ENCODE data around the gene SSR3. TPM values are rescaled to one million over a fixed set of nuclear protein-coding genes. Genes with fewer than 3 reads are reported as not detected.
"Not testable (repeated sequence)": the region's sequence is repeated elsewhere in the genome, so short reads cannot be mapped to it uniquely, and the experiment has no call there.

The SSR3 gene
- total RNA-seq (2014; rRNA removed; shearing (Covaris generic)) = 89.2 and 95.1 TPM in 2 replicates

- DNase-seq (ENCODE audit: low spot score) = peak; percentile 99
Observed at GRCh38 chr3:156554842-156555687, at the start of gene SSR3. Gene SSR3, minus strand, starts transcription at chr3:156555117. Its CDS starts 28 bp downstream, at chr3:156555089.

GRCh38 chr3:156604064-156604641, 49.2 kb upstream of the SSR3 start:
- DNase-seq (ENCODE audit: low spot score) = no peak

- DNase-seq (ENCODE audit: low spot score) = no peak
Observed at GRCh38 chr3:156603379-156604017, 48.6 kb upstream of the SSR3 start.

DNA sequence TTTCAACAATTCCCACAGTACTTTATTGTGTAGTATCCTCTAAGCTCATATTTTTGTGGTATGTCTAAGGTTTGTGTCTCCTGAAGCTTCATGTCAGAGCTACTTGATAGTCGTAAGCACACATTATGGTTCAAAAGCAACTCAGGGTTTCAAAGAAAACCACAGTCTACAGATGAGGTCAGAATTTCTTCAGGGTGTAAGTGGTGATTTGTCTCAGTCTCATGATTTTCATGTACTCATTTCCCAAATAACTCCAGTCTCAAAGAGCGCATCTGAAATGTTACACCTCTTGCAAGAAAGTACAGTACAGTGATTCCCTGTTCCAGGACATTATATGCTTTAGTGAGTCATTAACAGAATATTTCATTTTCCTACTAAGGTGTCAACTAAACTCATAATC, 47.5 kb upstream of the SSR3 start:
- no peak for DNase-seq (ENCODE audit: low spot score)

DNA sequence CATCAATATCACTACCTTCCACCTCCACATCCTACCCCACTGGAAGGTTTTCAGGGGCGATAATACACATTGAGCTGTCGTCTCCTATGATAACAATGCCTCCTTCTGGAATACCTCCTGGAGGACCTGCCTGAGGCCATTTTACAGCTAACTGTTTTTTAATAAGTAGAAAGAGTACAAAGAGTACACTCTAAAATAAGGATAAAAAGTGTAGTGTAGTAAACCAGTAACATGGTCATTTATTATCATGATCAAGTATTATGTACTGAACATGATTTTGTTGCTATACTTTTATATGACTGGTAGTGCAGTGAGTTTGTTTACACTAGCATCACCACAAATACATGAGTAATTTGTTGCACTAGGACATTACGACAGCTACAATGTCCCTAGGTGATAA, 46.6 kb upstream of the SSR3 start:
- no peak for DNase-seq (ENCODE audit: low spot score)

GRCh38 chr3:156600834-156601233, 45.9 kb upstream of the SSR3 start:
- no peak for DNase-seq (ENCODE audit: low spot score)

GRCh38 chr3:156599089-156599874, 44.4 kb upstream of the SSR3 start:
- no peak for DNase-seq (ENCODE audit: low spot score)

DNA sequence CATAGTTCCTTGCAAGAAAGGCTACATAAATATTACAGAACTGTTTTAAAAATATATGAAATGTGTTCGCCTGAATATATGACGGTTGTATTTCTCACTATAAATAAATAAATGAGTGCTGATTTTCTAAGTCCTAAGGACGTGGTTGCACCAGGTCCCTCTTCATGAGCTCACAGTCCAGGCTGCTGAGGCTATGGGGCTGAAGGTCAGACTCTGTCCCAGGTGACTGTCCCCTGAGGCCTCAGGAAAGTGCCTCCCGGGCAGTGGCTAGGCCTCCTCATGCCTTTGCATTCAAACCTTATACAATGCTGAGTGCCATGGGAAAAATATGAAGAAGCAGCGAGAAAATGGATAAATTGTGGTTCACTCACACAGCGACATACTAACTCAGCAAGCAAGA, 43.5 kb upstream of the SSR3 start:
- DNase-seq (ENCODE audit: low spot score) = no peak

GRCh38 chr3:156594219-156594683, 39.3 kb upstream of the SSR3 start:
- peak; percentile 21 for DNase-seq (ENCODE audit: low spot score)

- DNase-seq (ENCODE audit: low spot score) = no peak
Observed at GRCh38 chr3:156593814-156594213, 38.9 kb upstream of the SSR3 start.

- not testable (repeated sequence) for DNase-seq (ENCODE audit: low spot score)
Observed at GRCh38 chr3:156589806-156590205, 34.9 kb upstream of the SSR3 start.

DNA sequence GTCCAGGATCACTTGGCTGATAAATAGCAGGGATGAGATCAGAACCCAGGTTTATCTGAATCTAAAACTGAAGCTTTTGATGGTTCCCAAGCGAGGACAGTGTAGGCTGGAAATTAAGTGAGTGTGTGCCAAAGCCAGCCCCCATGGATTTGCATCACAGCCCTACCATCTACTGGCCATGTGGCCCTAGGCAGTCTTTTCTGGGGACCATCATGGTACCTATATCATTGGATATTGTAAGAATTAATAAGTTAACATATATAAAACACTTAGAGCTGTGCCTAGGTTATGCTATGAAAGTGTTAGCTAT, 32.8 kb upstream of the SSR3 start:
- no peak for DNase-seq (ENCODE audit: low spot score)

GRCh38 chr3:156586905-156587759, 32.2 kb upstream of the SSR3 start:
- no peak for DNase-seq (ENCODE audit: low spot score)

GRCh38 chr3:156583469-156583868, 28.6 kb upstream of the SSR3 start:
- no peak for DNase-seq (ENCODE audit: low spot score)

GRCh38 chr3:156582532-156583183, 27.7 kb upstream of the SSR3 start:
- DNase-seq (ENCODE audit: low spot score) = no peak

DNA sequence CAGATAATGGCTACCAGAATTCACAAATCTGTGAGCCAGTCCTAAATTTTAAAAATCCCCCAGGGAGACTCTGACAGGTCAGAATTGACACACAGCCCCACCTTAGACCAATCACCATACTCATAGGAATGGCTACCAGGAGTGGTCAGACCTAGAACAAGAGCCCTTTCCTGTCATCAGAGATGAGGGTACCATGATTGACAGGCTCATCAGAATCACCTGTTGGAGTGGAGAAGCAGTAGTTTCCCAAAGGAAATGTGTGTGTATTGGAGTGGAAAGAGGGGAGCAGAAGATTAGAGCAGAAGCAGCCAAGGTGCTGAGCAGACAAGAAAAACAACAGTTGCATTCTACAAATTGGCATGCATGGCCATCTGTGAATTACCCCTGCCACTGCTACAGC, 27.0 kb upstream of the SSR3 start:
- no peak for DNase-seq (ENCODE audit: low spot score)

DNA sequence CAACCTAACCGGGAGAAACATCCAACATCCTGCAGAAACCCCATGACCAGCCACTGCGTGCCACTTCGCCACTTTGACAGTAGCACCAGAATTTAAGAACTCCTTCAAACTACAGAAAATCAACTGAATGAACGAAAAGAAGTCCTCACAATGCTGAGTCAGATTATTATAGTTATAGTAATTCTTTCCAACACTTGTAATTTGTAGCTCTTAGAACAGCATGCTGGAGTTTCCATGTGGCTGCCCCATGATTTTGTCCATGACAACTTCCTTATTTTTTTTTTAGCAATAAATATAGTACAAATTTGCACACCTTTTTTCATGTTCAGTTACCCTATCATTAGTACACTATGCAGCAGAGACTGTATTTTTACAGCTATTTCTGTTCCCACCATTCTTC, 26.1 kb upstream of the SSR3 start:
- no peak for DNase-seq (ENCODE audit: low spot score)

- DNase-seq (ENCODE audit: low spot score) = no peak
Observed at GRCh38 chr3:156579427-156579851, 24.5 kb upstream of the SSR3 start.

GRCh38 chr3:156577736-156578135, 22.8 kb upstream of the SSR3 start:
- peak; percentile 25 for DNase-seq (ENCODE audit: low spot score)

DNA sequence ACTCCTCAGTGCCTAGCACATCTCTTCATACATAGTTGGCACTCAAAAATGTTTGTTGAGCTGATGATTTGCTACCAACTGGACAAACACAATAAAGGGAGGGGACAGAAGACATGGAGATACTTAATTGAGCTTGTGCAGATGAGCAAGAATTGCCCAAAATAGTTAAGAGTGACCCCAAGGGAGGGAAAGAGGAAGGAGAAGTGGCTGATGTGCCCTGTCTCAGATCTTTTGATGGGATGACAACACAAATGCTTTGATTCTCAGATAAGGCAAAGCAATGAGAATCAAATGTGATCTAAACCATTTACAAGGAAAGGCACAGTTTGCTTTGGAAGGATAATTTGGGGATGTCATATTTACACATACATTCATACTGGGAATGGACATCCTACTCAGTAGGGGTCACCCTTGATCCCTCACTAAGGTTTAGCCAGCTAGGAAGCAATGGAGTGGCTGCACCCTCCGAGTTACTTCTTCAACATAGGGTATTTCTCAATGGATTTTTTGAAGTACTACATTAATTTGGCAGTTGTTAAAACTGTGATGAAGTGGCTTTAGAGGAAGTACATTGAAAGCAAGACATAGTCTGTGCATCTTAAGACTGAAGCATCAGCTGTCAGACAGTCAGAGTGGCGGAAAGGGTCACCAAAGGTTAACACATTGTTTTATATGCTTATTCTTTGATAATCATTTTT, 21.9 kb upstream of the SSR3 start:
- DNase-seq (ENCODE audit: low spot score) = no peak
